ENCODE results near the gene ID2.

The ID2 gene

DNA sequence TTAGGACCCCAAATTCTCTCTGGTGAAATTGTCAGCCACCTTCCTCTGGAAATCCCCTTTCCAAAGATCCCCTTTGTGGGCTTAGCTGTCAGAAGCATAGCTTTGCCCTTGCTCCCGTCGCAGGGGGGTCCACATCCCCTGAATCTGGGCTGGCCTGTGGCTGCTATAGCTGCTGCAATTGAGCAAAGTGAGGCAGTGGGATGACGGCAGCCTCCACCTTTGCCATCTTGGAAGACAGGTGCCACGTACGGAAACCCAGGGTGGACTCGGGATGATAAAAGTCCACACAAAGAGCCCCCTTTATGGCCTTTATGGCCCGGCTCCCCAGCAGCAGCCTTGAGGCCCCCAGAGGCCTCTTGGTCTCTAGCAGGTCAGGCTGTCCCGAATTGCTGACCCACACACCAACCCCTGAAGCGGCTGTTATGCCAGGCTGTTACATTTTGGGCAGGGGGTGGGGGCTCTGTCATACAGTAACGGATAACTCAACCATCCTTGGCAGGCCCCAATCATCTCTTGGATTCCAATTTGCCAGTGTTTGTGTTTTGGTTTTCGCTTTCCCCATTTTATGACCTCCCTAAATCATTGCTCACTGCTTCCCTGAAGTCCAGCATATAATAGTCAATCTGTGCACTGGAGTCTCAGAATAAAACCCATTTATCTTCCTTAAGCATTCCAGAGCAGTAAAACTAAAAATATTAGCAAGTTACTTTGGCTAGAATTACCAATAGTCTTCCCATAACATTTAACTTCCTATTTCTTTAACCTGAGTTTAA, 33.2 kb upstream of the ID2 start:
- no peak for DNase-seq

DNA sequence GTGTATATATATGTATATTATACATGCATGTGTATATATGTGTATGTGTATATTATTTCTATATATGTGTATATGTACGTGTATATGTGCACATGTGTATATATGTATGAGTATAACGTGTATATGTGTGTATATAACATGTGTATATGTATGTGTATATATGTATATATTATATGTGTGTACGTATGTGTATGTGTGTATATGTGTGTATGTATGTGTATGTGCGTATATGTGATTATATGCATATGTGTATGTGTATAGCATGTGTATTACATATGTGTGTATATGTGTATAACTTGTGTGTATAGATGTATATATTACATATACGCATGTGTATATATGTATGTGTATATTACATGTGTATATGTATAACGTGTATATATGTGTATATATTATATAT, 32.1 kb upstream of the ID2 start:
- no peak for DNase-seq

DNA sequence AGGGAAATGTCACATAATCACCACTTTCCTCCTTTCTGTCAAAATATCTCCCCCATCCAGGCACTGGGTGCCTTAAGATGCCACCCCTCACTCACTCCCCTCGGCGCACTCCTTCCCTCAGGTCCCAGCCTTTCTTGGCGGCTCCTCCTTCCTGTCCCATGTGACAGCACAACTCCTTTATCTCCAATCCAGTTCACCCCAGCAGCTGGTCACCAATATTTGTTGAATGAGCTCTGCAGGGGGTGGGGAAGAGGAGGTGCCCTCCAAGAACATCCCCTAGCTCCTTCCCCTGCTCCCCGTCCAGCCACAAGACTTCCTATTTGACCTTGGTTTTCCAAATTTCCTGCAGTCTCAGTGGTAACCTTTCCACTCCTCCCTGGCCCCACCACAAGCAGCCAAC, 31.6 kb upstream of the ID2 start:
- no peak for DNase-seq

DNA sequence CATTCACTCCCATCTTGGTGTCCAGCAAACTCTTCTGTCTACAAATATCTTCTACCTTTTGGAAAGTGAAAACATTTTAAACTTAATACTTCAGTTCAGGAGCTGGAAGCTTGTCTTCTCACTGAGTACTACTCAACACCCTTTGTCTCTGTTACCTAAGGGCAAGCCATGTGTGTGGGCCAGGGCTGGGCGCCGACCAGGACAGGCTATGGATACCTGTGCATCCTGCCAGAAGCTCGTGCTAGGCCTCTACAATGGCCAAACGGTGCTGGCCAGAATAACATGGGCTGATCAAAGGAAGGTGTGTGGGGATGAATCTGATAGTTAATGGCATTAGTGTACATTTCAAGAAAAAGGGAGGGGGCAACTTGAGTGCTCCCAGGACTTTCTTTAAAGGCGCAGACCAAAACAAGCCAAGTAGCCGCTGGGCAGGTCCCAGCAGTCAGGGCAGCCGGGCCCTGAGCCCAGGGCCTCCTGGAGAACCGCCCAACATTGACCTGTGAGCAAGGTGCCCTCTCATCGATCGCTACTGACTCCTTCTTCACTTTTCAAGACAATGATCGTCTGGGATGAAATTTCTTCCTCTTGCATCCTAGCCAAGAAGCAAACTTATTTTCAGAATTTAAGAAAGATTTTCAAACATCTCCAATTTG, 29.0 kb upstream of the ID2 start:
- DNase-seq, result no peak

DNA sequence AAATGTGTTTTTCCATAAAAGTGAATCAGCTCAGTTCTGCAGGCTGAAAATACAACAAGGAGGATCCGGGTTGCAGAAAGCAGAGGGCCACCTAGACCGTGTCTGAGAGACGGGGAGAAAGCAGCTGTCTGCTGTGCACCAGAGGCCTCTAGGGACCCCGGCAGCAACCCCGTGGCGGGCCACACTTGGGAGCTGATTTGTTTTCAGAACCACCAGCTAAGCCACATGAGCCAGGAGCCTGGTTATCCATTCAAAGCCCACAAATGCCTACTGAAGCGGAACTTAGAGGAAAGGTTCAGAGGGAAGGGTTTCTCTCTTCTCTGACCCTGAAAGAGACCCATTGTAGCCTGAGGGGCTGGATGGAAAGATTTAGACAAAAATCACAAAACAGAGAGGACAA, 28.4 kb upstream of the ID2 start:
- no peak for DNase-seq

DNA sequence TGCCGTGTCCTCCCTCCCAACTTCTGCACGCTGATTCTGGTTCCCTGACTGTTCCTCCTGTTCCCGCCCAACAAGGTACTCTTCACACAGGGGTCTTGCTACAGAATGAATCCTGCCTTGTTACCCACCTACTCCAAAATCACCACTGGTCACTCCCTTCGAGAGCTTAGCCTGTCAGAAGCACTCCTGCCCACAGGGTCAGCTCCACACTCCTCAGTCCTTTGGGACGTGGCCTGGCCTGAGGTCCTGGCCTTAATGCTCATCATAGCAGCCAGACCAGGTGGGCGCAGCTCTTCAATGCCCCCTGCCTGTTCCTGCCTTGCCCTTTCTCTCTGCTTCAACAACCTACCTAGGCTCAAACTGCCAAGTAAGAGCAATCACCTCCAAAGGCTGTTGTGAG, 27.8 kb upstream of the ID2 start:
- no peak for DNase-seq

DNA sequence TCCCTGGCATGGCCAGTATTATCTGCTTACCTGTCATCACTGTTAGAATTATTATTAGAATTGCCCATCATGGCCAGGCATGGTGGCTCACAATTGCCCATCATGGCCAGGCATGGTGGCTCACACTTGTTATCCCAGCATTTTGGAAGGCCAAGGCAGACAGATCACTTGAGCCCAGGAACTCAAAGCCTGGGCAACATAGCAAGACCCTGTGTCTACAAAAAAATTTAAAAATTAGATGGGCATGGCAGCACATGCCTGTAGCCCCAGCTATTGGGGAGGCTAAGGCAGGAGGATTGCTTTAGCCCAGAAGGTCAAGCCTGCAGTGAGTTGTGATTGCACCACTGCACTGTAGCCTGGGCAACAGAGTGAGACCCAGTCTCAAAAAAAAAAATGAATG, 27.4 kb upstream of the ID2 start:
- DNase-seq, result no peak

DNA sequence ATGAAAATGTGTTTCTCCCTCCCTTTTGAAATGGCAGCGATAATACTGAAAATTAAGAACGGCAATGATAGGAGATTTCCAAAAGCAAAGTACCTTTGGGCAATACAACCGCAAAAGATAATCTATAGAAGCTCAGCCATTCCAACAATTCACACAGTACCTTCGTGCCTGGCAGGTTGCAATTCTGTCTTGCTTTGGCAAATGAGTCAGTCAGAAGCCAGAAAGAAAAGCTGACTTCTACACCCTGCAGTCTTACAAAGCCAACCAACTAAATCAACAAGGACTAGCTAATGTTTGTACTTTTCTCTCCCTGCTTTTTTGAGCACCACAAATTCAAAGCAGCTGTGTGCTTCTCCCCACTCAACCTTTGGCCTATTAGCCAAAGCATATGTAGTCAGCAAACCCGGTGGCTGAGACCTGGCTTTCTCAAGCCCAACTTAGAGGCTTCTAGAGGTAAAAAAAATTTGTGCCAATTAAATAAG, 25.7 kb upstream of the ID2 start:
- no peak for DNase-seq

DNA sequence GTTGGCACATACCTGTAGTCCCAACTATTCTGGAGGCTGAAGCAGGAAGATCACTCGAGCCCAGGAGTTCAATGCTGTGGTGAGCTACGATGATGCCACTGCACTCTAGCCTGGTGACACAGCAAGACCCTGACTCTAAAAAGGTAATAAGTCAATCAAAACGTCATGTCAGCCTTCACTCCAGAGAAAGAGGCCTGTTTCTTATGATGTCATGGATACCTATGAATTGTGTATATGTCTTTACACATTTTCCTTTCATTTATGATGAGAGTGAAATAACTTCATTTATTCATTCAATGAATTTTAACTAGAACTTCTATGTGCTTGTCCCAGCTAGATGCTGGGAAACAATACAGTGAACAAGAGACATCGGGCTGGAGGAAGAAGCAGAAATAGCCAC, 25.0 kb upstream of the ID2 start:
- DNase-seq, result no peak

DNA sequence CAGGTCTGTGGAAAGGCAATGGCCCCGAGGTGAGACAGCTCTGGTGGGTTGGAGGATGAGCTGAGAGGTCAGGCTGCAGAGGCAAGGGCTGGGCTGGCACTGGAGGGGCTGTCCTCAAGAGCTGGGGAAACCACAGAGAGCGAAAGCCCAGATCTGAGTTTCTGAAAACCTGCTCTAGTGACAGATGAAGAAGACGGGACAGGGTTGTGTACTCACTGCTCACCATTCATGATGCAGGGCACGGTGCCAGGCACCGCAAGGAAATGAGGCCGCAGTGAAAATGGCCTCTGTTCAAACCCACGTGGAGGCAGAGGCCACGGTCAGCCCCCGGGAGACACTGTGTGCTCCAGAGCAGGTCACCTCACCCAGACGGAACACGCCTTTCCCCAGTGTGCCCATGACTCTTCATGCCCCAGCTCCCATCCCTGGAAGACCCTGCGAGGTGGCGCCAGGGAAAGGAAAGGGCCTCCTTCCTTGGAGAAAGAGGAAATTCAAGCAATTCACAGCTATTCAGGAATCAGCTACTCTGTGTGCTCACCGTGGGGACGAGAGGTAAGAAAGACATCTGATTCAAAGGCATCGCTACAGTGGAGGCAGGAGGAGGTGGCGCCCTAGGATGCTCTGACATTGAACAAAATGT, 24.3 kb upstream of the ID2 start:
- DNase-seq, result no peak

DNA sequence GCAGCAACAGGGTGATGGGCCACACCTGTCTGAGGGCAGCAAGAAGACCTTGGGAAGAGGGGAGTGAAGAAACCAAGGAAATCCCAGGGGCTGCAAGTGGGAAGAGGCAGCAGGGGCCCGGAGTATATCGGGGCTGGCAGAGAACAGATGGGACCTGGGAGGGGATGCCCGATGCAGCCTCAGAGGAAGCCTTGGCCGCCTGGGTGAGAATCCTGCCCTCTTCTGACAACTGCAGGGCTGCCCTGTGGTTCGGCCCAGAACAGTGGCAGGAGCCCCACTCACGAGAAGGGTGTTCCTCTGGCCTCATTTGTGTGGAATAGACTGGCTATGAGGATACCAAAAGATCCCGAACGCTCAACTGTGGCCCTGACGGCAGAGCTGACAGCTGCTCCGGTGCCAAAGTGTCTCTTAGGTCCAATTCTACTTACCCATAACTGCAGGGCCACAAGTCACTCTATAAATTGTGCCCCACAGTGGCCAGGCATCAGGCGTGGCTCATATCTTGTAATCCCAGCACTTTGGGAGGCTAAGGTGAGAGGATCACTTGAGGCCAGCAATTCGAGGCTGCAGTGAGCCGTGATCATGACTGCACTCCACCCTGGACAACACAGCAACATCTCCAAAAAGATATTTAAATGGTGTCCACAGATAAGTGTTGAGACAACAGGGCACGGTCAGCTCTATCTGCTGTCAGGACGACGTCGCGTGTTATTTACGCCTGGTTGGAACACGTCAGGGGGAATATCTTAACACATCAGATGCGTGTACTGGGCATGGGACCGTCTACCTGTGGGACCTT, 23.6 kb upstream of the ID2 start:
- DNase-seq, result no peak

DNA sequence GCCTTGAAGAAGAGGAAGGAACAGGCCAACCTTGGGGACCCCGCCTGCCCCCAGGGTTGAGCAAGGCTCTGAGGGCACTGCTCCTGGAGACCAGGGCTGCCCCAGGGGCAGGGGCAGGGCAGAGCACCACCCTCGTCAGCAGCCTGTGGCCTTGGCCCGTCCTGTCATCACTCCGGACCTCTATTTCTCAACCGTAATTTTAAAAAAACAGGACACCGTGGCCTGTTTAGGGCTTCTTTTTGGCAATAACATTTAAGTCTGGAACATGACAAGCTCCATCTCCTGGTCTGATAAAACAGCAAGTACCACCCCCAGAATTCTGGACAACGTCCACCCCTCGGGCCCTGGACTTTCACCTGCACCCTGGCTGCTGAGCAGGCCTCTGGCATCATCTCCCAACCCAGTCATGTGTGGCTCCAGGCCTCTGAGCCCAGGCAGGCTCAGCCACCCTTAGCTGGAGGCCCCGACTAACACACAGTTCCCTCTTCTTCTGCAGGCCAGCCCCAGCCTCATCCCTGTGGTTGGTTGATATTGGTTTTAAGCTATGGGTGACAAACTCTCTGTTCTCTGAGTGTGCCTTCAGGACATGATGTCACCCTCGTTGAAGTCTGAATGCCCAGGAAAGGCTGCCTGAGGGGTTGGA, 22.6 kb upstream of the ID2 start:
- no peak for DNase-seq

DNA sequence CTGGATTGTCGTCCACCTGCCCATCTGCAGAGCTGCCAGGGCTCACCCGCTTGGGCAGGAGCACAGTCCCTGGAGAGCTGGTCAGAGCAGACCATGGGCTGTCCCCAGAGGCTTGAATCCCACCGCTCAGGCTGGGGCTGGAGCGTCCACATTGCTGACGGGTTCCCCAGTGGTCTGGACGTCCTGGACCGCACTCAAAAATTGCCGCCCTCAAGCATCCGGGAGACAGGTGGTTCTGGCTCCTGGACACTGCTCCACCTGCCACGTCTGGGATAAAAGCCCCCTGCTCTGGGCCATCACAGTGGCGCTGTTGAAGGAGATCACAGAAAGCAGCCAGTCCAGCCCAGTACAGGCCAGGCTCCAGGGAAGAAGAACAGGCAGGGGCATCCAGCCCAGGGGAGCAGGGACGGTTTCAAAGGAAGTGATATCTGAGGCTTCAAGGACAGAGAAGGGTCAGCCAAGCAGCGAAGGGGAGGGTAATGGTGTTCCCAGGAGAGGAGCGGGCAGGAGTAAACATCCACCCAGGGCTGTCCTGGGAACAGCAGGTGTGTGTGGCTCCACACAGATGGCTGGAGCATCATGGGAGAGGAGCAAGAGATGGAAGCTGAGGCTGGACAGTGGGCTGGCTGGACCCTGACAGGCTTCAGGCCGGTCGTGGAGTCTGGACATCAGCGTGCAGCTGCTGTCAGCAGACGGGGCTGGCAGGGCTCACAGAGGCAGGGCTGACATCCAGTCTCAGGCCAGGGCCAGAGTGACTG, 21.9 kb upstream of the ID2 start:
- no peak for DNase-seq

DNA sequence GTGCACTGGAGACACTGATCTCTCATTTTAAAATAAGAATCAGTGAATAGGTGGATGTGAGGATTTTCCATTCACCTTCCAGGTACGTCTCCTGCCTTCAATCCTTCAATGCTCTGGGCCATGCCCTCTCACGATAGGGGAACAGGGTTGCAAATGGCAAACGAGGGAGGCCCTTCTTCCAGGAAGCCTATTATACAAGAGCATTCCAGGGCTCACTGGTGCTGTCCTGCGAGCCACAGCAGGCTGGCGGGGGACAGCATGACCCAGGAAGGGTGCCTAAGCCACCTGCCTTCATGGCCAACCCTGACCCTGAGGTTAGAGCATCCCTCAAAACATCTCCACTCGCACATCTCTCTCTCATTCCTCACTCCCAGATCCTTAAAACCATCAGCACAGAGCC, 20.6 kb upstream of the ID2 start:
- DNase-seq, result no peak

DNA sequence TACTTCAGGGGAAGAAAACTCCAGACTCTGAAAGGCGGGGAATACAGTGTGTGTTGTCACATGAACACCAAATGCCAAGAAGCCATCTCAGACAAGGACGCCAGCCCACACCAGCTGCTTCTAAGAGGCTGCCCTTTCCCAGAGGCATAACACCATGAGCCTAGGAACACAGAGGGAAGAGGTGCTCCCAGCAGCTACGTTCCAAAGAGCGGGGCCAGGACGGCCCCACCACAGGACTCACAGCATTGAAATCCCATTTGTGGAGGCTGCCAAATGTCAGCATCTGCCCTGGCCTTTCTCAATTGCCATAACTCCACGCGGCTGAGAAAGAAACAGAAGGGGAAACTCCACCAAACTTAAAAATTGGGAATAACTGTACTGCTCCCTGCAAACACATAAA, 20.1 kb upstream of the ID2 start:
- no peak for DNase-seq

DNA sequence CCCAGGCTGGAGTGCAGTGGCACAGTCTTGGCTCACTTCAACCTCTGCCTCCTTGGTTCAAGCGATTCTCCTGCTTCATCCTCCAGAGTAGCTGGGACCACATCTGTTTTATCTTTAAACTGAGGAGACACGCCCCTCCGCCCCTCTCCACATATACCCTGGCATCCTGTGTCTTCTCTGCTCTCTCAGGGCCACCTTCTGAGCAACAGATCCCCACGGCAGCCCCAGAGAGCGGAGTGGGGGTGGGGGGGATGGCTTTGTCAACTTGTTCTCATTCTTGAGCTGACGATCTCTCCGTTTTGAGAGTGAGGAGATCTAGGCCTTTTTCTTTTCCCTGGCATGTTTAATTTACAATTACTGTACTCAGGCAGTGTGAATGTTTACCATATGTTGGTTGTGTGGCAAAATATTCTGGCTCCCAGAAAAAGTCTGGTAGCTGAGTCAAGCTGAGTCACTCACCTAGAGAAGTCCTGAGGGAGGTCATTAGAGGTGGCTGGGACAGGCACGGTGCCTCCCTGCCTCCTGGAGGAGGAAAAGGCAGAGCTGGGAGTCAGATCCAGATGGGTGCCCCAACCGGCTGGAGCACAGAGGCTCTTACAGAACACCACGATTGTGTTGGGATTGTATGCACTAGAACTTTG, 19.5 kb upstream of the ID2 start:
- no peak for DNase-seq

DNA sequence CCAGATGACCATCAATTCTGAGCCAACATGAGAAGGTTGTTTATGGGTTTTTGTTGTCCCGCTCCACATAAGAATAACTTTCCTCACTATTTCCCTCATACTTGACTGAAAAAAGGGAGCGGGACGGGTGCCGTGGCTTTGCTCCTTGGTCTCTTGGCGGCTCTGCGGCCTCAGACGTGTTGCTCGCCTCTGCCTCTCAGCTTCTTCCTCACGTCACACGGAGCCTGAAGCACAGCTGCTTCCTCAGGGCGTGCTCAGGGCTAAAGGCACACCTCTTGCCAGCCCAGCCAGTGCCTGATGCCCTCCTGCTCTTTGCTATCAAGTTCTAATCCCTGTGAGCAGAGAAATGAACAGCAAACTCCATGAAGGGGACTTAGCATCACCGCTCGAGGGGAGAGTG, 17.9 kb upstream of the ID2 start:
- no peak for DNase-seq

DNA sequence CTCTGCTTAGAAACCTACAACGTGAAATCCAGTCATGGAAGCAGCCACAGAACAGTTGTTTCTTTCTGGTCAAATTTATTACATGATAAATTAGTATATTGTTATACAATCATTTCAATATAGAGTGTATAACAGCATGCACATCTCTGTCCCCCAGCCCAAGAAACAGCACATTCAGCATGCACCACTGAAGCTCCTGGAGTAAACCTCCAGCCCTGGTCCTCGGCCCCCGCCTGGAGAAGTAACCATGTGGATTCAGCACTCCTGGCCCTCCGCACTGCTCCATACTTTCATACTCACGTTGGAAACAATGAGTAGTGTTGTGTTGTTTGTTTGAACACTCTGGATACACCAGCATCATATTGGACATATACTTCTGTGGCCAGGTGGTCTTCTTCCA, 15.3 kb upstream of the ID2 start:
- DNase-seq, result no peak

DNA sequence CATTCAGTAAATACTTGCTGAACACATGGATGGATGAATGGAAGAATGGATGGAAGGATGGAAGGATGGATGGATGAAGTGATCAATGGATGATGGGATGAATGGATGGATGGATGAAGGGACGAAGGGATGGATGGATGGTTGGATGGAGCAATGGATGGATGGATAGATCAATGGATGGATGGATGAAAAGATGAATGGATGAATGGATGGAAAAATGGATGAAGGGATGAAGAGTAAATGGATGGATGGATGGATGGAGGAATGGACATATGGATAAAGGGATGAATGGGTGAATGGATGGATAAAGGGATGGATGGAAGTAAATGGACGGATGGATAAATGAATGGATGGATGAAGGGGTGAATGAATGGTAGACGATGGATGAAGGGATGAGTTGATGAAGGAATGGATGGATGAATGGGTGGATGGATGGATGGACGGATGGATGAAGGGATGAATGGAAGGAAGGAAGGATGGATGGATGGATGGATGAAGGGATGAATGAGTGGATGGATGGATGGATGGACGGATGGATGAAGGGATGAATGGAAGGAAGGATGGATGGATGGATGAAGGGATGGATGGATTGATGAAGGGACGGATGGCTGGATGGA, 13.9 kb upstream of the ID2 start:
- DNase-seq, result no peak

DNA sequence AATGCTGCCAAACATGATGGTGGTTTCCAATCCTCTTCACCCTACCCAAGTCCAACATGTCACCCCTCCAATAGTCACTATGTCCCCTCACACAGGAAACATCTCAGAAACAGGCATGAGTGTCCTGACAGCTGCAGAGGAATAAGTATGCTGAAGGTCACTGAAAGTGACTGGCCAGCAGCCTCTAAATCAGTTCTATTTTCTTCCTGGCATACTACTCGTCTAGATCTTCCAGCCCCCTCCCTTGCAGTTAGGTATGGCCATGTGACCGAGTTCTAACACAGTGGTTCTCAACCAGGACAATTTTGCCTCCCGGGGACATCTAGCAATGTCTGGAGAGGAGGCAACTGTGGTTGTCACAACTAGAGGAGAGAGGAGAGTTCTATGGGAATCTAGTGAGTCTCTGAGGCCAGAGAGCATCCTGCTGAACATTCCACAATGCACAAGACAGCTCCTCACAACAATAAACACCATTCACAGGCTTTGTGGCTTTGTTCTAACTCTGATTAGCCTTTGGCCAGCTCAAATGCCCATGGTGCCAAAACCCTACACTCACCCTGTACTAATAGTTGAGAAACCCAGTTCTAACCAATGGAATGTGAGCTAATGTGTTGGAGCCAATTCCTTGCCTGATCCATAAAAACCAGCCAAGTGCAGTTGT, 12.6 kb upstream of the ID2 start:
- DNase-seq, result no peak

DNA sequence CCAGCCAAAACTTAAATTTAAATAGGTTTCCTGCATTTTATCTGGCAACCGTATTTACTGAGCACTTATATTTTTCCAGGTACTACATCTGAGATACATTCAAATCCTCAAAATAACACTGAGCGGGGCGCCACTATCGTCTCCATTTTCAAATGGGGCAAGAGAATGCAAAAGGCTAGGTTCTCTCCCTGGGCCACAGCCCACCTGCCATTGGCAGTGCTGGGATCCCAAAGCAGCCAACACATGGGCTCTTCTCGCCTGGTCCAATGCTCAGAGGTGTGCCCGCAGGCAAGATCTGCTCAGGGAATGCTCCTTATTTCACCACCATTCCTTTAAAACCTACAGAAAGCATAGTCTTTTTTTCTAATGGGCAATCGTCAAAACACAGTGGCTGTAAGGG, 11.3 kb upstream of the ID2 start:
- no peak for DNase-seq
